ENCODE data around the gene LRRC58. TPM values are rescaled to one million over a fixed set of nuclear protein-coding genes. Genes with fewer than 3 reads are reported as not detected.
A peak's percentile ranks its signal among the peaks of the same experiment; 100 is the strongest.

Gene LRRC58
- total RNA-seq, 4 donors from 2014 or later = 8.4 to 15.2 (median 13.6) TPM

- Histone ChIP-seq H3K4me1 (peaks cover 0 to 4% of the 10 kb centered on the region in 2 donors), H3K9me3 (no peaks in the 10 kb centered on the region), H3K36me3 (no peaks in the 10 kb centered on the region), H3K27me3 (peaks cover 4 to 9% (median 5%) of the 10 kb centered on the region in 3 donors), H3K4me3 (no peak overlapping the region), H3K27ac (no peak overlapping the region)
- TF ChIP-seq, protein P1, sequence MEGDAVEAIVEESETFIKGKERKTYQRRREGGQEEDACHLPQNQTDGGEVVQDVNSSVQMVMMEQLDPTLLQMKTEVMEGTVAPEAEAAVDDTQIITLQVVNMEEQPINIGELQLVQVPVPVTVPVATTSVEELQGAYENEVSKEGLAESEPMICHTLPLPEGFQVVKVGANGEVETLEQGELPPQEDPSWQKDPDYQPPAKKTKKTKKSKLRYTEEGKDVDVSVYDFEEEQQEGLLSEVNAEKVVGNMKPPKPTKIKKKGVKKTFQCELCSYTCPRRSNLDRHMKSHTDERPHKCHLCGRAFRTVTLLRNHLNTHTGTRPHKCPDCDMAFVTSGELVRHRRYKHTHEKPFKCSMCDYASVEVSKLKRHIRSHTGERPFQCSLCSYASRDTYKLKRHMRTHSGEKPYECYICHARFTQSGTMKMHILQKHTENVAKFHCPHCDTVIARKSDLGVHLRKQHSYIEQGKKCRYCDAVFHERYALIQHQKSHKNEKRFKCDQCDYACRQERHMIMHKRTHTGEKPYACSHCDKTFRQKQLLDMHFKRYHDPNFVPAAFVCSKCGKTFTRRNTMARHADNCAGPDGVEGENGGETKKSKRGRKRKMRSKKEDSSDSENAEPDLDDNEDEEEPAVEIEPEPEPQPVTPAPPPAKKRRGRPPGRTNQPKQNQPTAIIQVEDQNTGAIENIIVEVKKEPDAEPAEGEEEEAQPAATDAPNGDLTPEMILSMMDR (IDR thresholded peaks at IDR 0.05 in 4 of 5, conservative IDR thresholded peaks at IDR 0.05 in 1 of 5) = no peak
- no peak for TF ChIP-seq POLR2A (IDR thresholded peaks at IDR 0.05)
- in situ Hi-C loops (cut with MboI; ENCODE audit: low sequenced_read_pairs in 4 of 4) (no loop called here), intact Hi-C loops (cut with DNase I; ENCODE audit: low total_unique reads) (no loop called here)
- DNase-seq (no peak), ATAC-seq (no peak)
Observed at GRCh38 chr3:120280566-120280965, 68.6 kb downstream of the LRRC58 start.

DNA sequence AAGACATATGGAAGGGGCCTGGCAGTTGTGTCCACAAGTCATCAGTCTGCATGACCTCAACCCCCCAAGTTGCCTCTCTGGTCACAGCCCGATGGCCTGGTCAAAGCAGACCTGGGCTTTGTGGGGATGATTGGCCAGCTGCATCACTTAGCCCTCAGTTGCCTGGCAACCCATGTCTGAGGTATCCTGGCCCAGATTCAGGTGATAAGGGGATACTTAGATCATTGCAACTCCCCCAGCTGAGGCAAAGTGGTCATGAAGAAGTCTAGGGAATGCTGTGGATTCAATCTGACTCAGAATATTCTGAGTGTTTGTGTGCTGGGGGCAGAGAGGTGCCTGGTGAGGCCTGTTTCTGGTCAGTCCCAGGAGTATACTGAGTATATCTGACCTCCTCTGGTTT is 69.1 kb downstream of the LRRC58 start:
- no peak for ATAC-seq
- H3K36me3 ChIP-seq = no peaks in the 10 kb centered on the region
- no peak for DNase-seq
- H3K4me1 ChIP-seq = peaks cover 0 to 4% of the 10 kb centered on the region in 2 donors
- H3K9me3 ChIP-seq = no peaks in the 10 kb centered on the region
- in situ Hi-C loops (cut with MboI; ENCODE audit: low sequenced_read_pairs in 4 of 4) (no loop called here), intact Hi-C loops (cut with DNase I; ENCODE audit: low total_unique reads) (no loop called here)
- no peak overlapping the region for H3K27ac ChIP-seq
- H3K4me3 ChIP-seq = no peak overlapping the region
- TF ChIP-seq, protein P1 (IDR thresholded peaks at IDR 0.05 in 4 of 5, conservative IDR thresholded peaks at IDR 0.05 in 1 of 5) = no peak
- TF ChIP-seq POLR2A (IDR thresholded peaks at IDR 0.05) = no peak
- peaks cover 0 to 5% (median 5%) of the 10 kb centered on the region in 3 donors for H3K27me3 ChIP-seq

DNA sequence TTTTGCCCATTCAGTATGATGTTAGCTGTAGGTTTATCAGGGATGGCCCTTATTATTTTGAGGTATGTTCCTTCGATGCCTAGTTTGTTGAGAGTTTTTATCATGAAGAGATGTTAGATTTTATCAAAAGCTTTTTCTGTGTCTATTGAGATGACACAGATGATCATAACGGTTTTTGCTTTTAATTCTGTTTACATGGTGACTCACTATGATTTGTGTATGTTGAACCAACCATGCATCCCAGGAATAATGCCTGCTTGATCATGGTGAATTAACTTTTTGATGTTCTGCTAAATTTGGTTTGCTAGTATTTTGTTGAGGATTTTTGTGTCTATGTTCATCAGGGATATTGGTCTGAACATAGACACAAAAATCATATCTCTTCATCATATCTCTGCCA is 72.4 kb downstream of the LRRC58 start:
- Histone ChIP-seq H3K36me3 (no peaks in the 10 kb centered on the region), H3K27ac (no peak overlapping the region), H3K4me1 (peaks cover 4 to 15% of the 10 kb centered on the region in 2 donors), H3K4me3 (no peak overlapping the region), H3K27me3 (peaks cover 0 to 5% (median 0%) of the 10 kb centered on the region in 3 donors), H3K9me3 (no peaks in the 10 kb centered on the region)
- ATAC-seq (no peak), DNase-seq (no peak)
- TF ChIP-seq, protein P1 (IDR thresholded peaks at IDR 0.05 in 4 of 5, conservative IDR thresholded peaks at IDR 0.05 in 1 of 5) = no peak
- no peak for TF ChIP-seq POLR2A (IDR thresholded peaks at IDR 0.05)
- intact Hi-C loops (cut with DNase I; ENCODE audit: low total_unique reads) = no loop called here
- in situ Hi-C loops (cut with MboI; ENCODE audit: low sequenced_read_pairs in 4 of 4) = no loop called here

DNA sequence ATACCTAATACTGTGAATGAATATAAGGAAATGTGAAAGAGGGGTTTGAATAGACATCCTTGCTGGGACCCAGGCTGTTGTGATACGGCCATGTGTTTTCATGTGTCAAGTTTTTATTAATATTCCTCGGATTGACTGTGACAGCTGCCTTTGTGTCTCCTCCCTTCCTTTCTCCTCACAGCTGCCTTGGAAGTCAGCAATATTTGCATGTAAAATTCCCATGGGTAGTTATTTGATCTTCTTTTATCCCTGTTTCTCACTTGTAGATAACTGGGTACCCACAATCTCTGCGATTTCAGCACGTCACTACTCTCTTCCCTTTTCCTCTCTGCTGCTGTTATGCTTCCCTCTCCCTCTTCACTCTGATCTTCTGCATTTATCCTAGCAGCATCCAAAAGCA is 73.5 kb downstream of the LRRC58 start:
- no peaks in the 10 kb centered on the region for H3K36me3 ChIP-seq
- no peak overlapping the region for H3K27ac ChIP-seq
- peaks cover 4 to 15% of the 10 kb centered on the region in 2 donors for H3K4me1 ChIP-seq
- ATAC-seq (no peak), DNase-seq (no peak)
- no peak overlapping the region for H3K4me3 ChIP-seq
- peaks cover 0 to 5% (median 0%) of the 10 kb centered on the region in 3 donors for H3K27me3 ChIP-seq
- in situ Hi-C loops (cut with MboI; ENCODE audit: low sequenced_read_pairs in 4 of 4) = no loop called here
- no peaks in the 10 kb centered on the region for H3K9me3 ChIP-seq
- TF ChIP-seq POLR2A (IDR thresholded peaks at IDR 0.05) = no peak
- TF ChIP-seq, protein P1 (IDR thresholded peaks at IDR 0.05 in 4 of 5, conservative IDR thresholded peaks at IDR 0.05 in 1 of 5) = no peak
- intact Hi-C loops (cut with DNase I; ENCODE audit: low total_unique reads) = no loop called here

DNA sequence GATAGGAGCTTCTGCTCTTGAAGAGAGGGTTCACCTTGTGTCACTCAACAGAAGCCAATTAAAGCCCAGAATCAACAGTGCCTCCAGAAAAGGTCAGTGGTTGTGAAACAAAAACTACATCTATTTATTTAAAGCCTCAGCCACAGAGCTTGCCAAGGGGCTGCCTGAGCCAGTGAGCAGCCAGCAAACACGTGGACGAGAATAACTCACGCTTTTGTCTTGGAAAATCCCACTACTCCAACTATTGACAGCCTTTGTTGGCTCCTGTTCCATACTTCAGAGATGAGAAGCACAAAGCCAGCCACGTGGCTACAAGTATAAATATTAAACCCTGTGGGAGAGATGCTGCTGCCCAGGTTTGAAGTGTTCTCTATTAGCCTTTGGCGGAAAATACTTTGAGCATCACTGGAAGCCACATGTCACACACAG is 74.4 kb downstream of the LRRC58 start:
- in situ Hi-C loops (cut with MboI; ENCODE audit: low sequenced_read_pairs in 4 of 4) = no loop called here
- Histone ChIP-seq H3K36me3 (no peaks in the 10 kb centered on the region), H3K9me3 (no peaks in the 10 kb centered on the region), H3K27ac (no peak overlapping the region), H3K4me1 (peaks cover 4 to 15% of the 10 kb centered on the region in 2 donors), H3K27me3 (peaks cover 0 to 5% (median 0%) of the 10 kb centered on the region in 3 donors), H3K4me3 (no peak overlapping the region)
- DNase-seq (peak in 1 of 2 donors; percentile 13), ATAC-seq (peak; percentile 41 to 78)
- intact Hi-C loops (cut with DNase I; ENCODE audit: low total_unique reads) = no loop called here
- TF ChIP-seq, protein P1 (IDR thresholded peaks at IDR 0.05 in 4 of 5, conservative IDR thresholded peaks at IDR 0.05 in 1 of 5) = no peak
- no peak for TF ChIP-seq POLR2A (IDR thresholded peaks at IDR 0.05)

Data from gastrocnemius medialis (tissue), 4 donors.